IMR-90 (cell line): ENCODE data around the gene C18orf32. TPM values are rescaled to one million over a fixed set of nuclear protein-coding genes. Genes with fewer than 3 reads are reported as not detected.

Experiments
- ATAC-seq: fragments of 200-7000 bp; cut with Tn5 transposase; 2 replicates; pipeline ENCODE4 v1.9.1; 2020; ENCODE audit warnings: low read depth, mild to moderate bottlenecking, moderate library complexity
- BruUV-seq: library from RNA; stranded (reverse); fragments of 400-500 nt; replicated peaks from 2 replicates; lab custom pipeline; 2021; lab: Mats Ljungman, UMichigan
- CTCF ChIA-PET: fragments of 300-600 bp; formaldehyde crosslinking; extraction: SDS; loops from one replicate; lab custom pipeline; 2021; ENCODE audit warnings: antibody characterized with exemption; lab: Yijun Ruan, JAX
- POLR2A ChIA-PET: fragments of 300-600 bp; sonication (Branson Sonifier 250); formaldehyde crosslinking; loops from one replicate; lab custom pipeline; 2022; ENCODE audit warnings: antibody characterized with exemption; ENCODE audit not compliant: unreplicated experiment; lab: Charles Lee
- DNase-seq: peaks from one replicate; pipeline ENCODE4 v3.0.0; 2013
- H2AFZ ChIP-seq: replicated peaks from 2 replicates; pipeline ENCODE3; 2013; ENCODE audit warnings: low read length, mild to moderate bottlenecking; ENCODE audit not compliant: poor library complexity
- H2AK5ac ChIP-seq: 2 replicates; pipeline ENCODE4 v1.6.1; 2013; ENCODE audit warnings: low read depth, low read length, inconsistent platforms
- H2AK9ac ChIP-seq: replicated peaks from 2 replicates; pipeline ENCODE3; 2013; ENCODE audit warnings: mild to moderate bottlenecking, low read depth, low read length, moderate library complexity; ENCODE audit not compliant: poor library complexity
- H2BK120ac ChIP-seq: 2 replicates; pipeline ENCODE4 v1.6.1; 2013; ENCODE audit warnings: low read depth, low read length, inconsistent platforms
- H2BK15ac ChIP-seq: 3 replicates; pipeline ENCODE4 v1.6.1; 2013; ENCODE audit warnings: low read depth, low read length, inconsistent platforms
- H2BK20ac ChIP-seq: 2 replicates; pipeline ENCODE4 v1.6.1; 2013; ENCODE audit warnings: low read depth, mild to moderate bottlenecking, inconsistent platforms, low read length, moderate library complexity
- H2BK5ac ChIP-seq: 2 replicates; pipeline ENCODE4 v1.6.1; 2013; ENCODE audit warnings: mild to moderate bottlenecking, low read depth, low read length, inconsistent platforms; ENCODE audit not compliant: poor library complexity, severe bottlenecking
- H3K14ac ChIP-seq: replicated peaks from 2 replicates; pipeline ENCODE4 v1.6.1; 2013; ENCODE audit warnings: low read depth, low read length, inconsistent platforms
- H3K18ac ChIP-seq: 2 replicates; pipeline ENCODE4 v1.6.1; 2013; ENCODE audit warnings: low read depth, low read length, control low read depth
- H3K23ac ChIP-seq: 2 replicates; pipeline ENCODE4 v1.6.1; 2013; ENCODE audit warnings: low read depth, low read length, inconsistent platforms
- H3K27ac ChIP-seq: 2 replicates; pipeline ENCODE4 v1.5.1; 2013; ENCODE audit warnings: mild to moderate bottlenecking, control low read depth, low read length; ENCODE audit not compliant: insufficient read depth
- H3K27me3 ChIP-seq: 2 replicates; pipeline ENCODE4 v1.6.1; 2013; ENCODE audit warnings: low read length; ENCODE audit not compliant: control insufficient read depth, insufficient read depth
- H3K36me3 ChIP-seq: 2 replicates; pipeline ENCODE4 v1.6.1; 2013; ENCODE audit warnings: low read length, mixed read lengths; ENCODE audit not compliant: control insufficient read depth, insufficient read depth
- H3K4ac ChIP-seq: 2 replicates; pipeline ENCODE4 v1.6.1; 2013; ENCODE audit warnings: low read depth, low read length, inconsistent platforms
- H3K4me1 ChIP-seq: 2 replicates; pipeline ENCODE4 v1.6.1; 2013; ENCODE audit warnings: low read length, mixed read lengths; ENCODE audit not compliant: control insufficient read depth, insufficient read depth
- H3K4me2 ChIP-seq: 2 replicates; pipeline ENCODE4 v1.6.1; 2013; ENCODE audit warnings: low read depth, mild to moderate bottlenecking, control low read depth, low read length, moderate library complexity
- H3K4me3 ChIP-seq: 2 replicates; pipeline ENCODE4 v1.5.1; 2013; ENCODE audit warnings: low read depth, mild to moderate bottlenecking, control low read depth, low read length, moderate library complexity; ENCODE audit not compliant: insufficient read depth
- H3K56ac ChIP-seq: 2 replicates; pipeline ENCODE4 v1.6.1; 2013; ENCODE audit warnings: low read length, inconsistent platforms; ENCODE audit not compliant: insufficient read depth; ENCODE audit errors: extremely low read depth
- H3K79me1 ChIP-seq, 2 experiments: 2 replicates each; pipeline ENCODE4 v1.6.1; 2013; ENCODE audit warnings: low read length in 2 of 2, inconsistent platforms in 1 of 2, low read depth in 1 of 2
- H3K9ac ChIP-seq: 2 replicates; pipeline ENCODE4 v1.6.1; 2013; ENCODE audit warnings: low read depth, low read length, control low read depth
- H3K9me1 ChIP-seq: 2 replicates; pipeline ENCODE4 v1.6.1; 2013; ENCODE audit warnings: low read length, inconsistent platforms; ENCODE audit not compliant: insufficient read depth
- H3K9me3 ChIP-seq: 2 replicates; pipeline ENCODE4 v1.6.1; 2013; ENCODE audit warnings: low read length; ENCODE audit not compliant: control insufficient read depth, insufficient read depth
- H4K20me1 ChIP-seq: 2 replicates; pipeline ENCODE4 v1.6.1; 2013; ENCODE audit warnings: low read length, inconsistent platforms; ENCODE audit not compliant: insufficient read depth
- H4K5ac ChIP-seq: 2 replicates; pipeline ENCODE4 v1.6.1; 2013; ENCODE audit warnings: mild to moderate bottlenecking, low read depth, low read length, control low read depth
- H4K8ac ChIP-seq, 2 experiments: 2 replicates each; pipeline ENCODE4 v1.6.1; 2013; ENCODE audit warnings: low read depth in 2 of 2, low read length in 2 of 2, control low read depth in 1 of 2, inconsistent platforms in 1 of 2
- H4K91ac ChIP-seq: 2 replicates; pipeline ENCODE4 v1.6.1; 2013; ENCODE audit warnings: low read depth, low read length, inconsistent platforms; ENCODE audit not compliant: insufficient read depth
- MAFK ChIP-seq: IDR thresholded peaks from 2 replicates; pipeline ENCODE4 v1.6.1; 2012; ENCODE audit warnings: low read depth, low read length, improper control_type of control experiment
- MAZ ChIP-seq: IDR thresholded peaks from 2 replicates; pipeline ENCODE4 v1.6.1; 2012; ENCODE audit warnings: low read depth, mild to moderate bottlenecking, low read length, improper control_type of control experiment, moderate library complexity, borderline replicate concordance
- RAD21 ChIP-seq: IDR thresholded peaks from 2 replicates; pipeline ENCODE4 v1.6.1; 2012; ENCODE audit warnings: low read length, improper control_type of control experiment
- WGBS, 2 experiments: methylation state at CpG; one replicate each; pipeline versions ENCODE4 v1.1.5 to v1.1.7; 2013; ENCODE audit warnings: missing lambda C conversion rate in 2 of 2; ENCODE audit not compliant: insufficient read length in 1 of 2; ENCODE audit errors: extremely low coverage in 2 of 2; 5-methylcytosine and 5-hydroxymethylcytosine counted together
- dilution Hi-C: fragments of 300-500 bp; cut with HindIII; formaldehyde crosslinking; loops from one replicate; pipeline ENCODE4 v1.14.3; 2018; ENCODE audit warnings: low sequenced_read_pairs; ENCODE audit not compliant: unreplicated experiment
- in situ Hi-C: fragments of 300-500 bp; cut with MboI; formaldehyde crosslinking; loops from 3 replicates; pipeline ENCODE4 v1.14.3; 2019; ENCODE audit warnings: low sequenced_read_pairs, inconsistent platforms, mixed read lengths
- intact Hi-C: fragments of 100-400 bp; cut with micrococcal nuclease; formaldehyde crosslinking; loops from 2 replicates; pipeline ENCODE4 v1.10.0; 2022
- polyA plus RNA-seq, 3 experiments: library from polyadenylated mRNA; depleted of rRNA; stranded (reverse); fragments of >200 nt; gene quantifications; 2 replicates each; pipeline ENCODE4 v1.2.3, GENCODE V29; 2012; ENCODE audit warnings: low replicate concordance in 1 of 3
- total RNA-seq: library from RNA; depleted of rRNA; stranded (reverse); fragments of >200 nt; gene quantifications from 2 replicates; pipeline ENCODE4 v1.2.3, GENCODE V29; 2012

Gene C18orf32
- total and polyA plus RNA-seq, 2 of the 4 experiments (the other 2 are of a cell fraction), result 3.6 to 21.4 TPM

GRCh38 chr18:49479381-49480137, 7.5 kb downstream of the C18orf32 start:
- H2BK15ac ChIP-seq, result no peak overlapping the region
- TF ChIP-seq MAFK, result peak; percentile 58
- no peak for TF ChIP-seq RAD21
- no peak for TF ChIP-seq MAZ
- no peaks in the 10 kb centered on the region for H3K4me1 ChIP-seq
- no peak overlapping the region for H3K4me2 ChIP-seq
- no peak overlapping the region for H2BK5ac ChIP-seq
- ATAC-seq (no peak), DNase-seq (no peak)
- H3K18ac ChIP-seq, result no peak overlapping the region
- no peak overlapping the region for H3K14ac ChIP-seq
- intact Hi-C loops (loop anchor here (1.0 kb wide), 1 partner anchor 9 kb away; no protein-coding TSS in a partner anchor), in situ Hi-C loops (no loop called here), dilution Hi-C loops (no loop called here)
- peaks cover 16% of the 10 kb centered on the region for H3K36me3 ChIP-seq
- H4K91ac ChIP-seq, result no peak overlapping the region
- no peaks in the 10 kb centered on the region for H3K27me3 ChIP-seq
- H3K4me3 ChIP-seq, result no peak overlapping the region
- no peak overlapping the region for H3K27ac ChIP-seq
- peaks cover 4% of the 10 kb centered on the region; the same call in 1 of the 2 replicates for H4K20me1 ChIP-seq
- 92% methylated on average over 2 of the region's 5 CpGs; no CpG with 5 or more reads in 1 of the 2 experiments for WGBS, 2 experiments
- H4K5ac ChIP-seq, result no peak overlapping the region
- no TSS peak for BruUV-seq
- H4K8ac ChIP-seq, result no peak overlapping the region
- no peak overlapping the region for H2BK120ac ChIP-seq
- H2BK20ac ChIP-seq, result no peak overlapping the region
- peaks cover 0 to 15% of the 10 kb centered on the region in 2 experiments; a peak in 2 of 4 replicates for H3K79me1 ChIP-seq
- ChIA-PET POLR2A (interaction anchor here (0.6 kb wide), 1 partner anchor 20 kb away, joined by 3 read pairs; no protein-coding TSS in a partner anchor), CTCF (no interaction called here)
- H2AFZ ChIP-seq, result no peak overlapping the region
- H3K56ac ChIP-seq, result no peak overlapping the region
- no peak overlapping the region for H2AK9ac ChIP-seq
- no peak overlapping the region for H2AK5ac ChIP-seq
- H3K23ac ChIP-seq, result no peak overlapping the region
- H3K4ac ChIP-seq, result no peak overlapping the region
- no peaks in the 10 kb centered on the region for H3K9me3 ChIP-seq
- H3K9ac ChIP-seq, result no peak overlapping the region
- peaks cover 6% of the 10 kb centered on the region; the same call in 1 of the 2 replicates for H3K9me1 ChIP-seq
